SK-N-SH (cell line): Measurements from ENCODE around the gene NKX3-2. TPM values are rescaled to one million over a fixed set of nuclear protein-coding genes. Genes with fewer than 3 reads are reported as not detected.
A peak's percentile ranks its signal among the peaks of the same experiment; 100 is the strongest.

Experiments
- CTCF ChIA-PET: fragments of 300-600, 350-600 bp; formaldehyde crosslinking; extraction: SDS; loops from one replicate; lab custom pipeline; 2021; lab: Yijun Ruan, JAX
- POLR2A ChIA-PET: fragments of 350-600 bp; sonication (Branson Sonifier 250); formaldehyde crosslinking; extraction: SDS; loops from one replicate; lab custom pipeline; 2020; ENCODE audit warnings: antibody characterized with exemption, inconsistent platforms; lab: Yijun Ruan, JAX
- DNase-seq: peaks from one replicate; pipeline ENCODE4 v3.0.0; 2012
- H2AFZ ChIP-seq: fragments of 200-600 bp; sonication (generic); 2 replicates; pipeline ENCODE4 v1.8.1; 2016; ENCODE audit warnings: antibody characterized with exemption, mild to moderate bottlenecking, low read depth
- H3F3A ChIP-seq: fragments of 200-600 bp; sonication (generic); replicated peaks from 2 replicates; pipeline ENCODE3; 2016; ENCODE audit warnings: antibody characterized with exemption, mild to moderate bottlenecking; ENCODE audit not compliant: insufficient read depth
- H3K27ac ChIP-seq, 2 experiments: fragments of 200-500 bp in 1 of 2; fragments of 200-600 bp in 1 of 2; sonication (Bioruptor generic) in 1 of 2; sonication (generic), shearing (Covaris generic) in 1 of 2; 2 replicates each; pipeline versions ENCODE4 v1.5.1 to v1.6.1; 2014 to 2016; ENCODE audit warnings: low read depth in 2 of 2, inconsistent platforms in 1 of 2, low read length in 1 of 2, mild to moderate bottlenecking in 1 of 2, mixed read lengths in 1 of 2
- H3K27me3 ChIP-seq: fragments of 200-600 bp; sonication (generic), shearing (Covaris generic); 2 replicates; pipeline ENCODE4 v1.6.1; 2016; ENCODE audit warnings: mixed run types; ENCODE audit not compliant: insufficient read depth
- H3K36me3 ChIP-seq, 2 experiments: fragments of 200-500 bp in 1 of 2; fragments of 200-600 bp in 1 of 2; sonication (Bioruptor generic) in 1 of 2; sonication (generic) in 1 of 2; replicated peaks in 1 of 2; 2 replicates each; pipeline versions ENCODE3 to v1.5.1; 2014 to 2016; ENCODE audit warnings: low read length in 1 of 2, mild to moderate bottlenecking in 1 of 2; ENCODE audit not compliant: insufficient read depth in 2 of 2, control insufficient read depth in 1 of 2
- H3K4me1 ChIP-seq, 2 experiments: fragments of 200-500 bp in 1 of 2; fragments of 200-600 bp in 1 of 2; sonication (Bioruptor generic) in 1 of 2; sonication (generic), shearing (Covaris generic) in 1 of 2; 2 replicates each; pipeline versions ENCODE4 v1.5.1 to v1.6.1; 2014 to 2016; ENCODE audit warnings: low read depth in 1 of 2, low read length in 1 of 2, mixed run types in 1 of 2; ENCODE audit not compliant: insufficient read depth in 2 of 2, control insufficient read depth in 1 of 2
- H3K4me2 ChIP-seq: fragments of 200-600 bp; sonication (generic), shearing (Covaris generic); 2 replicates; pipeline ENCODE4 v1.6.1; 2017; ENCODE audit warnings: mixed run types
- H3K4me3 ChIP-seq, 2 experiments: fragments of 200-500 bp in 1 of 2; fragments of 200-600 bp in 1 of 2; sonication (Bioruptor generic) in 1 of 2; sonication (generic), shearing (Covaris generic) in 1 of 2; 2 replicates each; pipeline versions ENCODE4 v1.5.1 to v1.8.1; 2014 to 2016; ENCODE audit warnings: low read depth in 2 of 2, inconsistent platforms in 1 of 2, low read length in 1 of 2, mild to moderate bottlenecking in 1 of 2, mixed read lengths in 1 of 2, moderate library complexity in 1 of 2
- H3K79me2 ChIP-seq: fragments of 200-600 bp; sonication (generic); 2 replicates; pipeline ENCODE4 v1.8.1; 2017; ENCODE audit warnings: mild to moderate bottlenecking; ENCODE audit not compliant: insufficient read depth
- H3K9ac ChIP-seq: fragments of 200-600 bp; sonication (generic); 2 replicates; pipeline ENCODE4 v1.6.1; 2017; ENCODE audit warnings: mixed run types
- H3K9me2 ChIP-seq: fragments of 200-600 bp; sonication (generic); 2 replicates; pipeline ENCODE4 v1.6.1; 2017; ENCODE audit warnings: mixed run types
- H3K9me3 ChIP-seq: fragments of 200-600 bp; sonication (generic); 2 replicates; pipeline ENCODE4 v1.6.1; 2017; ENCODE audit warnings: mixed run types, mild to moderate bottlenecking, moderate library complexity
- H4K20me1 ChIP-seq: fragments of 200-600 bp; sonication (generic); 2 replicates; pipeline ENCODE4 v1.6.1; 2017; ENCODE audit warnings: mild to moderate bottlenecking, mixed run types; ENCODE audit not compliant: insufficient read depth
- ELF1 ChIP-seq: IDR thresholded peaks from 2 replicates; pipeline ENCODE4 v1.4.0; 2012
- EP300 ChIP-seq, 2 experiments: IDR thresholded peaks; 2 replicates each; pipeline versions ENCODE4 v1.4.0 to v1.6.1; 2012; ENCODE audit warnings: borderline replicate concordance in 1 of 2, low read depth in 1 of 2, low read length in 1 of 2
- EZH2phosphoT487 ChIP-seq: fragments of 200-600 bp; sonication (generic); IDR thresholded peaks from 2 replicates; pipeline ENCODE4 v1.6.1; 2017; ENCODE audit warnings: low read depth, mixed run types, mild to moderate bottlenecking, antibody characterized with exemption, moderate library complexity, borderline replicate concordance
- FOXJ3 ChIP-seq: sonication (generic); formaldehyde crosslinking; IDR thresholded peaks from 2 replicates; pipeline ENCODE4 v1.5.1; 2020; ENCODE audit warnings: mild to moderate bottlenecking, missing genetic modification reagents
- GABPA ChIP-seq: IDR thresholded peaks from 2 replicates; pipeline ENCODE4 v1.4.0; 2012; ENCODE audit warnings: low read depth, mild to moderate bottlenecking
- IRF3 ChIP-seq: fragments of 150-350 bp; IDR thresholded peaks from 2 replicates; pipeline ENCODE4 v1.6.1; 2016; ENCODE audit warnings: mild to moderate bottlenecking, low read depth, low read length
- JUND ChIP-seq: IDR thresholded peaks from 2 replicates; pipeline ENCODE4 v1.4.0; 2012
- MAX ChIP-seq: IDR thresholded peaks from 2 replicates; pipeline ENCODE4 v1.4.0; 2012; ENCODE audit warnings: low read depth
- MEF2A ChIP-seq: IDR thresholded peaks from 2 replicates; pipeline ENCODE4 v1.4.0; 2012; ENCODE audit warnings: low read depth, borderline replicate concordance
- NRF1 ChIP-seq: IDR thresholded peaks from 2 replicates; pipeline ENCODE4 v1.6.1; 2012; ENCODE audit warnings: low read depth, mild to moderate bottlenecking, low read length
- POLR2AphosphoS5 ChIP-seq: IDR thresholded peaks from 2 replicates; pipeline ENCODE4 v1.6.1; 2012; ENCODE audit warnings: low read depth, low read length
- RCOR1 ChIP-seq: fragments of 150-350 bp; IDR thresholded peaks from 2 replicates; pipeline ENCODE4 v1.6.1; 2017; ENCODE audit warnings: antibody characterized with exemption, low read length
- RXRA ChIP-seq: IDR thresholded peaks from 2 replicates; pipeline ENCODE4 v1.4.0; 2012; ENCODE audit warnings: low read depth, mild to moderate bottlenecking, borderline replicate concordance
- SMC3 ChIP-seq: IDR thresholded peaks from 2 replicates; pipeline ENCODE4 v1.6.1; 2012; ENCODE audit warnings: low read depth, low read length, improper control_type of control experiment
- TAF1 ChIP-seq: IDR thresholded peaks from 2 replicates; pipeline ENCODE4 v1.6.1; 2012; ENCODE audit warnings: low read depth, mild to moderate bottlenecking, low read length, moderate library complexity, borderline replicate concordance
- TEAD4 ChIP-seq: IDR thresholded peaks from 2 replicates; pipeline ENCODE4 v1.4.0; 2012; ENCODE audit warnings: mild to moderate bottlenecking, borderline replicate concordance; ENCODE audit not compliant: insufficient read depth
- USF2 ChIP-seq: fragments of 150-350 bp; IDR thresholded peaks from 2 replicates; pipeline ENCODE4 v1.6.1; 2017; ENCODE audit warnings: antibody characterized with exemption, low read length, low read depth, borderline replicate concordance
- WGBS: methylation state at CpG from one replicate; pipeline ENCODE4 v1.1.6; 2017; ENCODE audit warnings: low lambda C conversion rate; 5-methylcytosine and 5-hydroxymethylcytosine counted together
- polyA plus RNA-seq, 3 experiments: library from polyadenylated mRNA; depleted of rRNA; stranded (reverse); fragments of >200 nt; gene quantifications; 2 replicates each; pipeline ENCODE4 v1.2.3, GENCODE V29; 2012
- TF ChIP-seq, protein P1 (sequence below): fragments of 200-600 bp; sonication (generic); IDR thresholded peaks from 2 replicates; pipeline ENCODE4 v1.6.1; 2017; ENCODE audit warnings: antibody characterized with exemption, mild to moderate bottlenecking, moderate library complexity
- TF ChIP-seq, protein P2 (sequence below): IDR thresholded peaks from 2 replicates; pipeline ENCODE4 v1.4.0; 2012; ENCODE audit warnings: low read depth, borderline replicate concordance
- TF ChIP-seq, protein P3 (sequence below): IDR thresholded peaks from 2 replicates; pipeline ENCODE4 v1.6.1; 2012; ENCODE audit warnings: mild to moderate bottlenecking, low read depth, low read length, moderate library complexity

Gene NKX3-2
- polyA plus RNA-seq, 1 of the 3 experiments (the other 2 are of a cell fraction): 0.15 TPM

GRCh38 chr4:13548059-13548983 is 4.0 kb upstream of the NKX3-2 start:
- no peak overlapping the region for H3K27ac ChIP-seq
- no peaks in the 10 kb centered on the region for H3K9me2 ChIP-seq
- ChIA-PET CTCF (interaction anchor here (0.7 to 2.6 kb wide), 25 partner anchors 9 to 870 kb away, joined by 3 to 21 read pairs (median 4); partner anchors contain the start of gene RAB28), POLR2A (no interaction called here)
- H3K9ac ChIP-seq: no peak overlapping the region
- H4K20me1 ChIP-seq: no peaks in the 10 kb centered on the region
- H3K4me3 ChIP-seq: peak overlapping the region in 1 of 2 experiments; percentile 71; a peak in 2 of 4 replicates
- H3K4me1 ChIP-seq: peaks cover 5% of the 10 kb centered on the region in 2 experiments; a peak in 2 of 4 replicates
- H3F3A ChIP-seq: no peaks in the 10 kb centered on the region
- peak; percentile 35 for DNase-seq
- WGBS: 2% methylated on average over 18 of the region's 35 CpGs
- no peaks in the 10 kb centered on the region for H3K36me3 ChIP-seq
- H3K9me3 ChIP-seq: no peaks in the 10 kb centered on the region
- H3K4me2 ChIP-seq: peak overlapping the region; percentile 79
- no peak for TF ChIP-seq TAF1
- no peak for TF ChIP-seq ELF1
- no peak for TF ChIP-seq POLR2AphosphoS5
- TF ChIP-seq, protein P1, sequence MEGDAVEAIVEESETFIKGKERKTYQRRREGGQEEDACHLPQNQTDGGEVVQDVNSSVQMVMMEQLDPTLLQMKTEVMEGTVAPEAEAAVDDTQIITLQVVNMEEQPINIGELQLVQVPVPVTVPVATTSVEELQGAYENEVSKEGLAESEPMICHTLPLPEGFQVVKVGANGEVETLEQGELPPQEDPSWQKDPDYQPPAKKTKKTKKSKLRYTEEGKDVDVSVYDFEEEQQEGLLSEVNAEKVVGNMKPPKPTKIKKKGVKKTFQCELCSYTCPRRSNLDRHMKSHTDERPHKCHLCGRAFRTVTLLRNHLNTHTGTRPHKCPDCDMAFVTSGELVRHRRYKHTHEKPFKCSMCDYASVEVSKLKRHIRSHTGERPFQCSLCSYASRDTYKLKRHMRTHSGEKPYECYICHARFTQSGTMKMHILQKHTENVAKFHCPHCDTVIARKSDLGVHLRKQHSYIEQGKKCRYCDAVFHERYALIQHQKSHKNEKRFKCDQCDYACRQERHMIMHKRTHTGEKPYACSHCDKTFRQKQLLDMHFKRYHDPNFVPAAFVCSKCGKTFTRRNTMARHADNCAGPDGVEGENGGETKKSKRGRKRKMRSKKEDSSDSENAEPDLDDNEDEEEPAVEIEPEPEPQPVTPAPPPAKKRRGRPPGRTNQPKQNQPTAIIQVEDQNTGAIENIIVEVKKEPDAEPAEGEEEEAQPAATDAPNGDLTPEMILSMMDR: no peak
- TF ChIP-seq EP300 (IDR thresholded peaks at IDR 0.05; ENCODE audit: borderline replicate concordance in 1 of 2, low read depth in 1 of 2, low read length in 1 of 2): no peak
- no peak for TF ChIP-seq MEF2A
- no peak for TF ChIP-seq EZH2phosphoT487
- TF ChIP-seq FOXJ3: no peak
- TF ChIP-seq, protein P2, sequence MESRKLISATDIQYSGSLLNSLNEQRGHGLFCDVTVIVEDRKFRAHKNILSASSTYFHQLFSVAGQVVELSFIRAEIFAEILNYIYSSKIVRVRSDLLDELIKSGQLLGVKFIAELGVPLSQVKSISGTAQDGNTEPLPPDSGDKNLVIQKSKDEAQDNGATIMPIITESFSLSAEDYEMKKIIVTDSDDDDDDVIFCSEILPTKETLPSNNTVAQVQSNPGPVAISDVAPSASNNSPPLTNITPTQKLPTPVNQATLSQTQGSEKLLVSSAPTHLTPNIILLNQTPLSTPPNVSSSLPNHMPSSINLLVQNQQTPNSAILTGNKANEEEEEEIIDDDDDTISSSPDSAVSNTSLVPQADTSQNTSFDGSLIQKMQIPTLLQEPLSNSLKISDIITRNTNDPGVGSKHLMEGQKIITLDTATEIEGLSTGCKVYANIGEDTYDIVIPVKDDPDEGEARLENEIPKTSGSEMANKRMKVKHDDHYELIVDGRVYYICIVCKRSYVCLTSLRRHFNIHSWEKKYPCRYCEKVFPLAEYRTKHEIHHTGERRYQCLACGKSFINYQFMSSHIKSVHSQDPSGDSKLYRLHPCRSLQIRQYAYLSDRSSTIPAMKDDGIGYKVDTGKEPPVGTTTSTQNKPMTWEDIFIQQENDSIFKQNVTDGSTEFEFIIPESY: no peak
- no peak for TF ChIP-seq MAX
- no peak for TF ChIP-seq SMC3
- no peak for TF ChIP-seq NRF1
- no peak for TF ChIP-seq RXRA
- TF ChIP-seq GABPA: no peak
- TF ChIP-seq, protein P3, sequence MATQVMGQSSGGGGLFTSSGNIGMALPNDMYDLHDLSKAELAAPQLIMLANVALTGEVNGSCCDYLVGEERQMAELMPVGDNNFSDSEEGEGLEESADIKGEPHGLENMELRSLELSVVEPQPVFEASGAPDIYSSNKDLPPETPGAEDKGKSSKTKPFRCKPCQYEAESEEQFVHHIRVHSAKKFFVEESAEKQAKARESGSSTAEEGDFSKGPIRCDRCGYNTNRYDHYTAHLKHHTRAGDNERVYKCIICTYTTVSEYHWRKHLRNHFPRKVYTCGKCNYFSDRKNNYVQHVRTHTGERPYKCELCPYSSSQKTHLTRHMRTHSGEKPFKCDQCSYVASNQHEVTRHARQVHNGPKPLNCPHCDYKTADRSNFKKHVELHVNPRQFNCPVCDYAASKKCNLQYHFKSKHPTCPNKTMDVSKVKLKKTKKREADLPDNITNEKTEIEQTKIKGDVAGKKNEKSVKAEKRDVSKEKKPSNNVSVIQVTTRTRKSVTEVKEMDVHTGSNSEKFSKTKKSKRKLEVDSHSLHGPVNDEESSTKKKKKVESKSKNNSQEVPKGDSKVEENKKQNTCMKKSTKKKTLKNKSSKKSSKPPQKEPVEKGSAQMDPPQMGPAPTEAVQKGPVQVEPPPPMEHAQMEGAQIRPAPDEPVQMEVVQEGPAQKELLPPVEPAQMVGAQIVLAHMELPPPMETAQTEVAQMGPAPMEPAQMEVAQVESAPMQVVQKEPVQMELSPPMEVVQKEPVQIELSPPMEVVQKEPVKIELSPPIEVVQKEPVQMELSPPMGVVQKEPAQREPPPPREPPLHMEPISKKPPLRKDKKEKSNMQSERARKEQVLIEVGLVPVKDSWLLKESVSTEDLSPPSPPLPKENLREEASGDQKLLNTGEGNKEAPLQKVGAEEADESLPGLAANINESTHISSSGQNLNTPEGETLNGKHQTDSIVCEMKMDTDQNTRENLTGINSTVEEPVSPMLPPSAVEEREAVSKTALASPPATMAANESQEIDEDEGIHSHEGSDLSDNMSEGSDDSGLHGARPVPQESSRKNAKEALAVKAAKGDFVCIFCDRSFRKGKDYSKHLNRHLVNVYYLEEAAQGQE: no peak
- no peak for TF ChIP-seq USF2
- TF ChIP-seq JUND: no peak
- no peak for TF ChIP-seq RCOR1
- TF ChIP-seq IRF3: no peak
- TF ChIP-seq TEAD4: no peak
- no peaks in the 10 kb centered on the region for H3K79me2 ChIP-seq
- H3K27me3 ChIP-seq: peaks cover 43% of the 10 kb centered on the region
- 0 out of 2 replicates have a peak overlapping the region, but pooled peaks have one; percentile 80 for H2AFZ ChIP-seq
